GM12864 (cell line): ENCODE measurements around the gene SLC6A5.

Source experiments
- DNase-seq: peaks from one replicate; pipeline ENCODE4 v3.0.0-alpha.2; 2011; ENCODE audit warnings: low read depth
- H3K4me3 ChIP-seq: 2 replicates; pipeline ENCODE4 v1.5.1; 2011; ENCODE audit warnings: mild to moderate bottlenecking, low read depth, low read length, control low read depth
- CTCF ChIP-seq: IDR thresholded peaks from 2 replicates; pipeline ENCODE4 v1.5.1; 2011; ENCODE audit warnings: low read depth, mild to moderate bottlenecking, moderate library complexity, low read length, control low read depth, inconsistent platforms; ENCODE audit errors: missing control alignments

The SLC6A5 gene

GRCh38 chr11:20634044-20634443 is 34.6 kb downstream of the SLC6A5 start:
- TF ChIP-seq CTCF: peak; percentile 9

GRCh38 chr11:20634781-20635180 is 35.4 kb downstream of the SLC6A5 start:
- no peak for TF ChIP-seq CTCF

More at GRCh38 chr11:20634044-20634443, 34.6 kb downstream of the SLC6A5 start:
- no peak overlapping the region for H3K4me3 ChIP-seq
- DNase-seq: no peak

GRCh38 chr11:20638074-20638473 is 38.7 kb downstream of the SLC6A5 start:
- no peak for DNase-seq
- no peak for TF ChIP-seq CTCF
- no peak overlapping the region for H3K4me3 ChIP-seq

More at GRCh38 chr11:20634781-20635180, 35.4 kb downstream of the SLC6A5 start:
- no peak for DNase-seq
- no peak overlapping the region for H3K4me3 ChIP-seq

- H3K4me3 ChIP-seq: no peak overlapping the region
- no peak for TF ChIP-seq CTCF
- DNase-seq: no peak
These were observed 40.3 kb downstream of the SLC6A5 start for GRCh38 chr11:20639688-20640087.

GRCh38 chr11:20640401-20640800 is 41.0 kb downstream of the SLC6A5 start:
- H3K4me3 ChIP-seq: no peak overlapping the region
- DNase-seq: no peak
- TF ChIP-seq CTCF: no peak

GRCh38 chr11:20644360-20644759 is 45.0 kb downstream of the SLC6A5 start:
- no peak for TF ChIP-seq CTCF
- no peak overlapping the region for H3K4me3 ChIP-seq
- no peak for DNase-seq

GRCh38 chr11:20647976-20648565 is 48.7 kb downstream of the SLC6A5 start:
- DNase-seq: no peak
- no peak overlapping the region for H3K4me3 ChIP-seq

More at GRCh38 chr11:20647976-20648565, 48.7 kb downstream of the SLC6A5 start:
- TF ChIP-seq CTCF: peak; percentile 85
